ENCODE measurements around the gene RGS3.

GRCh38 chr9:113454914-113455761 is 8.4 kb upstream of the RGS3 start:
- TF ChIP-seq MAX (IDR thresholded peaks at IDR 0.05) (no peak; the same call in 1 of the 2 replicates), YY1 (IDR thresholded peaks at IDR 0.05; ENCODE audit: low read depth) (no peak)

Data from Ishikawa (cell line).